ENCODE data around the gene DCP2. TPM values are rescaled to one million over a fixed set of nuclear protein-coding genes. Genes with fewer than 3 reads are reported as not detected.

The DCP2 gene
- polyA plus RNA-seq, 1 donor from 2014 or later: 26.2 TPM

DNA sequence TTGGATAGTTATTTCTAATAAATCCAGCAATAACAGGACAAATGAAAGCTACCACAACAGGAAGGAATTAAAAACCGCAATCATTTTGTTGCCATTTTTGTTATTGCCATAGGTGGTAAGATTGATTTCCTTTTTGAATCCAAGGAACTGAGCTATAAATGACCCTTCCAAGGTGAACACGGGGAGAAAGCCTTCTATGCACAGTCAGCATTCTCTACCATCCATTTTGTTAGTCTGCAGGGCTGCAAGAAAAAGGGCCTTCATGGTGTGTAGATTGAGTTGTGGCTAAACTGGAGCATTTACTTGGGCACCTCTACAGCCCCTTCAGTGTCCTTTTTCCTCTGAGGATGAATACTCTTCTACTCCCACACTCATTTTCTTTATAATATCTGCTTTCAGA lies 35.9 kb upstream of the DCP2 start:
- H3F3A ChIP-seq (ENCODE audit: insufficient read depth, low read length, poor library complexity, severe bottlenecking): no peaks in the 10 kb centered on the region
- H2AFZ ChIP-seq (ENCODE audit: low read depth, low read length): no peak overlapping the region
- H3K4me2 ChIP-seq (ENCODE audit: low read length): no peak overlapping the region
- H3K9me2 ChIP-seq (ENCODE audit: insufficient read depth, low read length): no peaks in the 10 kb centered on the region
- no peak overlapping the region for H3K4me3 ChIP-seq (ENCODE audit: low read length)
- no peaks in the 10 kb centered on the region for H3K27me3 ChIP-seq (ENCODE audit: insufficient read depth, low read depth, low read length)
- H4K20me1 ChIP-seq (ENCODE audit: insufficient read depth): no peaks in the 10 kb centered on the region
- no peak overlapping the region for H3K27ac ChIP-seq (ENCODE audit: low read length)
- H3K79me2 ChIP-seq (replicated peaks; ENCODE audit: insufficient read depth, low read length): no peaks in the 10 kb centered on the region
- no peaks in the 10 kb centered on the region for H3K36me3 ChIP-seq (ENCODE audit: insufficient read depth, low read length)
- no peaks in the 10 kb centered on the region for H3K9me3 ChIP-seq (ENCODE audit: low read length)
- TF ChIP-seq TAF1 (IDR thresholded peaks at IDR 0.05; ENCODE audit: low read depth) (no peak), POLR2AphosphoS5 (IDR thresholded peaks at IDR 0.05) (no peak)
- no peak overlapping the region for H3K9ac ChIP-seq (ENCODE audit: low read length)

DNA sequence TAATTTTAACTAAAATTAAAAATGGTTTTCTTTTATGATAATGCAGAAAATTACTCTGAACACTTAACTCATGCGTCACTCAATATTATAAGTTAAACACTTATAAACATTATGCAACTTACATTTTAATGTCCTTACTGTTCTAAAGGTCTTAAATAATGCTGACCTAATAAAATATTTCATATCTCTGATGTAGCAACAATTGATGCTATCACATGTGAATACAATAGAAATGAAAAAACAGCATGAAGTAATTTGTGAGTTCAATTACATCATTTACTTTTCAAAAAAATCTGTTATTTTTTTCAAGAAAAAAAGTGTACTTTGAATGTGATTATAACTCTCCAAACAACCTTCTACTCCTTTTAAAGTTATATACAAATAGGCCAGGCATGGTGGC lies 28.1 kb upstream of the DCP2 start:
- H3K36me3 ChIP-seq (ENCODE audit: insufficient read depth, low read length): no peaks in the 10 kb centered on the region
- no peak overlapping the region for H3K9ac ChIP-seq (ENCODE audit: low read length)
- H4K20me1 ChIP-seq (ENCODE audit: insufficient read depth): no peaks in the 10 kb centered on the region
- TF ChIP-seq, protein P1, sequence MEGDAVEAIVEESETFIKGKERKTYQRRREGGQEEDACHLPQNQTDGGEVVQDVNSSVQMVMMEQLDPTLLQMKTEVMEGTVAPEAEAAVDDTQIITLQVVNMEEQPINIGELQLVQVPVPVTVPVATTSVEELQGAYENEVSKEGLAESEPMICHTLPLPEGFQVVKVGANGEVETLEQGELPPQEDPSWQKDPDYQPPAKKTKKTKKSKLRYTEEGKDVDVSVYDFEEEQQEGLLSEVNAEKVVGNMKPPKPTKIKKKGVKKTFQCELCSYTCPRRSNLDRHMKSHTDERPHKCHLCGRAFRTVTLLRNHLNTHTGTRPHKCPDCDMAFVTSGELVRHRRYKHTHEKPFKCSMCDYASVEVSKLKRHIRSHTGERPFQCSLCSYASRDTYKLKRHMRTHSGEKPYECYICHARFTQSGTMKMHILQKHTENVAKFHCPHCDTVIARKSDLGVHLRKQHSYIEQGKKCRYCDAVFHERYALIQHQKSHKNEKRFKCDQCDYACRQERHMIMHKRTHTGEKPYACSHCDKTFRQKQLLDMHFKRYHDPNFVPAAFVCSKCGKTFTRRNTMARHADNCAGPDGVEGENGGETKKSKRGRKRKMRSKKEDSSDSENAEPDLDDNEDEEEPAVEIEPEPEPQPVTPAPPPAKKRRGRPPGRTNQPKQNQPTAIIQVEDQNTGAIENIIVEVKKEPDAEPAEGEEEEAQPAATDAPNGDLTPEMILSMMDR (IDR thresholded peaks at IDR 0.05; ENCODE audit: poor library complexity, severe bottlenecking): no peak
- TF ChIP-seq TAF1 (IDR thresholded peaks at IDR 0.05; ENCODE audit: low read depth): no peak
- TF ChIP-seq, protein P2, sequence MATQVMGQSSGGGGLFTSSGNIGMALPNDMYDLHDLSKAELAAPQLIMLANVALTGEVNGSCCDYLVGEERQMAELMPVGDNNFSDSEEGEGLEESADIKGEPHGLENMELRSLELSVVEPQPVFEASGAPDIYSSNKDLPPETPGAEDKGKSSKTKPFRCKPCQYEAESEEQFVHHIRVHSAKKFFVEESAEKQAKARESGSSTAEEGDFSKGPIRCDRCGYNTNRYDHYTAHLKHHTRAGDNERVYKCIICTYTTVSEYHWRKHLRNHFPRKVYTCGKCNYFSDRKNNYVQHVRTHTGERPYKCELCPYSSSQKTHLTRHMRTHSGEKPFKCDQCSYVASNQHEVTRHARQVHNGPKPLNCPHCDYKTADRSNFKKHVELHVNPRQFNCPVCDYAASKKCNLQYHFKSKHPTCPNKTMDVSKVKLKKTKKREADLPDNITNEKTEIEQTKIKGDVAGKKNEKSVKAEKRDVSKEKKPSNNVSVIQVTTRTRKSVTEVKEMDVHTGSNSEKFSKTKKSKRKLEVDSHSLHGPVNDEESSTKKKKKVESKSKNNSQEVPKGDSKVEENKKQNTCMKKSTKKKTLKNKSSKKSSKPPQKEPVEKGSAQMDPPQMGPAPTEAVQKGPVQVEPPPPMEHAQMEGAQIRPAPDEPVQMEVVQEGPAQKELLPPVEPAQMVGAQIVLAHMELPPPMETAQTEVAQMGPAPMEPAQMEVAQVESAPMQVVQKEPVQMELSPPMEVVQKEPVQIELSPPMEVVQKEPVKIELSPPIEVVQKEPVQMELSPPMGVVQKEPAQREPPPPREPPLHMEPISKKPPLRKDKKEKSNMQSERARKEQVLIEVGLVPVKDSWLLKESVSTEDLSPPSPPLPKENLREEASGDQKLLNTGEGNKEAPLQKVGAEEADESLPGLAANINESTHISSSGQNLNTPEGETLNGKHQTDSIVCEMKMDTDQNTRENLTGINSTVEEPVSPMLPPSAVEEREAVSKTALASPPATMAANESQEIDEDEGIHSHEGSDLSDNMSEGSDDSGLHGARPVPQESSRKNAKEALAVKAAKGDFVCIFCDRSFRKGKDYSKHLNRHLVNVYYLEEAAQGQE (IDR thresholded peaks at IDR 0.05; ENCODE audit: borderline replicate concordance): no peak
- no peak for TF ChIP-seq SMC3 (conservative IDR thresholded peaks at IDR 0.05; ENCODE audit: poor library complexity)
- TF ChIP-seq RAD21 (conservative IDR thresholded peaks at IDR 0.05): no peak
- TF ChIP-seq MXI1 (conservative IDR thresholded peaks at IDR 0.05; ENCODE audit: poor library complexity, severe bottlenecking): no peak
- TF ChIP-seq EZH2 (IDR thresholded peaks at IDR 0.05; ENCODE audit: borderline replicate concordance, insufficient read depth, low read length, poor library complexity, severe bottlenecking): no peak
- no peak for TF ChIP-seq POLR2AphosphoS5 (IDR thresholded peaks at IDR 0.05)
- no peak for TF ChIP-seq EP300 (conservative IDR thresholded peaks at IDR 0.05; ENCODE audit: poor library complexity, severe bottlenecking)
- H3K27me3 ChIP-seq (ENCODE audit: insufficient read depth, low read depth, low read length): no peaks in the 10 kb centered on the region
- H3K4me3 ChIP-seq (ENCODE audit: low read length): no peak overlapping the region
- H3F3A ChIP-seq (ENCODE audit: insufficient read depth, low read length, poor library complexity, severe bottlenecking): no peaks in the 10 kb centered on the region
- H3K9me2 ChIP-seq (ENCODE audit: insufficient read depth, low read length): no peaks in the 10 kb centered on the region
- no peak overlapping the region for H3K27ac ChIP-seq (ENCODE audit: low read length)
- H3K9me3 ChIP-seq (ENCODE audit: low read length): no peaks in the 10 kb centered on the region
- no peaks in the 10 kb centered on the region for H3K79me2 ChIP-seq (replicated peaks; ENCODE audit: insufficient read depth, low read length)
- no peak overlapping the region for H3K4me2 ChIP-seq (ENCODE audit: low read length)
- H2AFZ ChIP-seq (ENCODE audit: low read depth, low read length): no peak overlapping the region

Measured in neural cell (in vitro differentiated cells).